ENCODE data around the gene TSEN2.

GRCh38 chr3:12440927-12441714 is 43.2 kb upstream of the TSEN2 start:
- TF ChIP-seq CTCF (IDR thresholded peaks at IDR 0.05) (no peak), POLR2AphosphoS5 (IDR thresholded peaks at IDR 0.05) (no peak), POLR2A (IDR thresholded peaks at IDR 0.05) (no peak)

Data from suprapubic skin (tissue), 4 donors.